Thyroid gland (tissue), 4 donors: ENCODE data around the gene USP21.

Source experiments
- CTCF ChIP-seq, 6 experiments: fragments of 200-600 bp in 3 of 6; fragments of 450-650 bp in 3 of 6; sonication (generic) in 3 of 6; IDR thresholded peaks; one replicate each; pipeline ENCODE4 v1.5.1; 2016 to 2019; ENCODE audit warnings: antibody characterized with exemption in 6 of 6, mild to moderate bottlenecking in 2 of 6, inconsistent platforms in 1 of 6, moderate library complexity in 1 of 6
- POLR2A ChIP-seq, 2 donors: fragments of 450-650 bp; IDR thresholded peaks; one replicate each; pipeline ENCODE4 v1.6.1; 2017; ENCODE audit warnings: antibody characterized with exemption in 2 of 2, mild to moderate bottlenecking in 2 of 2, moderate library complexity in 1 of 2

- no peak for TF ChIP-seq CTCF (IDR thresholded peaks at IDR 0.05)
- TF ChIP-seq POLR2A (IDR thresholded peaks at IDR 0.05) = no peak
These were observed 1.4 kb upstream of the USP21 start for GRCh38 chr1:161157867-161158266.
